Activated CD4-positive, CD25-positive, alpha-beta regulatory T cell treated with anti-CD3 and anti-CD28 coated beads, Interleukin-2, amount 50 U/mL, for 24 hours (primary cell): ENCODE measurements around the gene BTG1.
"Not testable (repeated sequence)": the region's sequence is repeated elsewhere in the genome, so short reads cannot be mapped to it uniquely, and the experiment has no call there.

Source experiments
- ATAC-seq, 2 donors: fragments of 150-1000 bp; cut with Tn5 transposase; one replicate each; pipeline ENCODE4 v1.10.0; 2021; ENCODE audit warnings: mild to moderate bottlenecking in 1 of 2, moderate library complexity in 1 of 2

The BTG1 gene

DNA sequence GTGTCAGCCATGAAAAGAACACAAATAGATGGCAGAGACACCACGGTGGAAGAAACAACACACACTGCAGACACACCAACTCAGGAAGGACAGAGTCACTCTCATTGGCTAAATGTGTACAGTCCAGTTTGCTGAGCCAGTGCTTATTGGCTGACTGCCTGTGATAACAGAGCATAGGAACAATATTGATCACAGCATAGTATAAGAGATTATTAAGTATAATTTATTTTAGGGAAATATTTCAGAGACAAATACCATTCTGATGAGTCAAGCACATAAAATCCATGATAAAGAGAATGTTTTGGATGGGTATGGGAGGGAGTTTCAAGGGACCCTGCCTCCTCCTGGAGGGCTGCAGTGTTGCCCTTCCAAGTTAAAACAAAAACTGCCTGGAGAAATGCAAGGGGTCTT, 50.9 kb downstream of the BTG1 start:
- ATAC-seq, result no peak

DNA sequence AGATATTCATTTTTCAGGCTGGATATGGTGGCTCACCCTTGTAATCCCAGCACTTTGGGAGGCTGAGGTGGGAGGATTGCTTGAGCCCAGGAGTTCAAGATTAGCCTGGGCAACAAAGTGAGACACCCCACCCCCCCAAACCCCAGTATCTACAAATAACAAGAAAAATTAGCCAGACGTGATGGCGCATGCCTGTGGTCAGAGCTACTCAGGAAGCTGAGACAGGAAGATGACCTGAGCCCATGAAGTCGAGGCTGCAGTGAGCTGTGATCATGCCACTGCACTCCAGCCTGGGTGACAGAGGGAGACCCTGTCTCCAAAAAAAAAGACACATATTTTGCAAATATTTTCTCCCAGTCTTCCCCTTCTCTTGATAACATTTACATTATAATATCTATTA, 51.3 kb downstream of the BTG1 start:
- ATAC-seq, result not testable (repeated sequence)
